GM19467 (cell line): ENCODE results near the gene SCMH1.
"Not testable (repeated sequence)": the region's sequence is repeated elsewhere in the genome, so short reads cannot be mapped to it uniquely, and the experiment has no call there.

ENCODE experiments used
- ATAC-seq: cut with Tn5 transposase; IDR thresholded peaks from one replicate; pipeline ENCODE4 v1.9.1; 2021; ENCODE audit warnings: mild to moderate bottlenecking, moderate library complexity; ENCODE audit not compliant: unreplicated experiment

SCMH1 gene

GRCh38 chr1:41215623-41216022 is 26.5 kb downstream of the SCMH1 start:
- no peak for ATAC-seq

DNA sequence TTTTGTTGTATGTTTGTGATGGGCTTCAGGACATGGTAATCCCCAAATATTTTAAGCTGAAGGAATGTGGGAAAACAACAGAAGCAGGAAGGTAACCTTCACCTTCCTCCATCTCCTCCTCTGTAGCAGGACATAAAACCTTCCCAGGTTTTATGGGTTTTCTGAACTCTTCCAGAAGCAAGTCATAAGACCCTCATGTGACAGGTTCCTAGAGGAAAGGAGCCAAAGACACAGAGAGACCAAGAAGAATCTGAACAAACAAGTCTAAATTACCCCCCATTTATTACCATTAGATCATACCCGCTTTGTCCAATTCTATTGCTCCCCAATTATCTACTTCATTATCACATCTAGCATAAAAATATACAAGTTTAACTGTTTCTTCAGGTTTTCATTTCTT is 28.8 kb downstream of the SCMH1 start:
- no peak for ATAC-seq

DNA sequence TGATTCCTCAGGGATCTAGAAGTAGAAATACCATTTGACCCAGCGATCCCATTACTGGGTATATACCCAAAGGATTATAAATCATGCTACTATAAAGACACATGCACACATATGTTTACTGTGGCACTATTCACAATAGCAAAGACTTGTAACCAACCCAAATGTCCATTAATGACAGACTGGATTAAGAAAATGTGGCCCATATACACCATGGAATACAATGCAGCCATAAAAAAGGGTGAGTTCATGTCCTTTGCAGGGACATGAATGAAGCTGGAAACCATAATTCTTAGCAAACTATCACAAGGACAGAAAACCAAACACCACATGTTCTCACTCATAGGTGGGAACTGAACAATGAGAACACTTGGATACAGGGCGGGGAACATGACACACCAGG is 30.5 kb downstream of the SCMH1 start:
- not testable (repeated sequence) for ATAC-seq

- ATAC-seq, result not testable (repeated sequence)
These were observed 35.1 kb downstream of the SCMH1 start for GRCh38 chr1:41207053-41207452.

GRCh38 chr1:41200728-41201127 is 41.4 kb downstream of the SCMH1 start:
- ATAC-seq, result no peak

DNA sequence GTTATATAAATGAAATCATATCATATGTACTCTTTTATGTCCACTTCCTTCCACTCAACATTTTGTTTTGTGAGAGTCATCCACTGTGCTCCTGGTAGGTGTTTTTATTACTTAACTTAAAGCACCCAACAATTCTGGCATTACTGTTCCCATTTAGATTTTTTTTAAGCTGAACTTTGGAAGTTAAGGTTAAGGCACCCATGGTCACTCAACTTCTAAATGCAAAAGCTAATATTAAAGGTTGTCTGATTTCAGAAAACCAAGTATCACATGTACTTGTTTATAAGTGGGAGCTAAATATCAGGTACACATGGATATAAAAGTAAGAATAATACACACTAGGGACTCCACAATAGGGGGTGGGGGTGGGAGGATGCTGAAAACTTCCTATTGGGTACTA is 42.7 kb downstream of the SCMH1 start:
- no peak for ATAC-seq

DNA sequence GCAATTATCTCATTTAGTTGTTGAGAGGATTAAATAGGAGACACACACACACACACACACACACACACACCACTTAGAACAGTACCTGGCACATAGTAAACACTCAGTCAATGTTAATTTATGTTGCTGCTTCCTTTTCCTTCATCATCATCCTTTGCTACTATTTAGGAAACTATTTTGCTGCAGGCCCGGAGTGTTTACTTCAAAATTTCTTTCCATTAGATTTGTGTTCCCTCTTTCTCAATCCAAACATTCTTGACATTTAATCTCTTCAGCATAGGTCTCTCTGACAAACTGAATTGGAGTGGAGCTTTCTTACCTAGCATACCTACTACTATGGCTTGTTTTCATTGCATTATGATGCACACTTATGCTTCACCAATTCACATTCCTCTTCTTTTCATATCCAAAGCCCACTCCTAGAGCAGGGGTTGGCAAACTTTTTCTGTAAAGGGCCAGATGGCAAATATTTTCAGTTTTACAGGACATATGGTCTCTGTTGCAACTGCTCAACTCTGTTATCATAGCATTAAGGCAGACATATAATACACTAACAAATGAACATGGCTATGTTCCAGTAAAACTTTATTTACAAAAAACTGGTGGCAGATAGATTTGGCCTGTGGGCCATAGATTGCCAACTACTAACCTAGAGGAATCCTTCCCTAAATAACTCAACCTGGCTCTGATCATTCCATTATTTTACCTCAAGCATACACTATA is 49.5 kb downstream of the SCMH1 start:
- ATAC-seq, result no peak

GRCh38 chr1:41184446-41184845 is 57.7 kb downstream of the SCMH1 start:
- ATAC-seq, result no peak

DNA sequence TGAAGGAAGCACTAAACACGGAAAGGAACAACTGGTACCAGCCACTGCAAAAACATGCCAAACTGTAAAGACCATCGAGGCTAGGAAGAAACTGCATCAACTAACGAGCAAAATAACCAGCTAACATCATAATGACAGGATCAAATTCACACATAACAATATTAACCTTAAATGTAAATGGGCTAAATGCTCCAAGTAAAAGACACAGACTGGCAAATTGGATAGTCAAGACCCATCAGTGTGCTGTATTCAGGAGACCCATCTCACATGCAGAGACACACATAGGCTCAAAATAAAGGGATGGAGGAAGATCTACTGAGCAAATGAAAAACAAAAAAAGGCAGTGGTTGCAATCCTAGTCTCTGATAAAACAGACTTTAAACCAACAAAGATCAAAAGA is 63.9 kb downstream of the SCMH1 start:
- ATAC-seq, result not testable (repeated sequence)

DNA sequence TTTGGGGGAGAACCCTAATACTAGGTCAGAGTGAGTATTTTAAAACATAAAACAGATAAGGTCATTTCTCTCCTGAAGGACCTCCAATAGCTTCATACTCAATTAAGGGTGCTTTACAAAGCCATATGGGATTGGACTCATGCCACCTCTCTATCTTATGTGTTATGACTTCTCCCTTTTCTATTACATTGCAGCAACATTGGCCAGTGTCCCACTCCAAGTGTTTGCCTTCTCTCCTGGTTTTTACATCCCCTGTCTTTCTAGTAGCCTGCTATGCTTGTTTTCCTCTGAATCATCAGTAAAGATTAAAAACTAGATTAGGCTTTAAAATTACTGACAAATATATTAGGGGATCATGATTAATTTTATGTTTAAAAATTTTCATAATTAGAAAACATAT is 66.6 kb downstream of the SCMH1 start:
- no peak for ATAC-seq

GRCh38 chr1:41174170-41174569 is 67.9 kb downstream of the SCMH1 start:
- no peak for ATAC-seq

GRCh38 chr1:41173651-41174050 is 68.5 kb downstream of the SCMH1 start:
- no peak for ATAC-seq

GRCh38 chr1:41171266-41171874 is 70.7 kb downstream of the SCMH1 start:
- ATAC-seq, result no peak

DNA sequence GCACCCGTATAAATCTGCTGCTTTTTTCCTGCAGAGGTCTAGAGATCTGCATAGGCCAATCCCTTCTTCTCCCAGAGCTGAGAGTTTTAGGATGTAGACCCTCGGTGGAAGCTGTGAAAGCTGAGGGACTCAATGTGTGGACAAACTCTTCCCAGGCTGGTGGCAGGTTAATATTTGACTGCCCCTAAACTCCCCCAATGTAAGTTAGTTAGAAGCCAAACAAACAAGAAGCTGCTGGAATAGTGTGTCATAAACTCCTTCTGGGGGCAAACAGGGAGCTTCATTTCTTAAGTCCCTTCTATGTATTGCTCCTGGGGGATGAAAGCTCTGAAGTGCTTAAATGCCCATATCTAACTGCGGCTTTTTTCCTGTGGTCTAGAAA is 72.3 kb downstream of the SCMH1 start:
- ATAC-seq, result no peak

GRCh38 chr1:41169066-41169798 is 72.9 kb downstream of the SCMH1 start:
- no peak for ATAC-seq

DNA sequence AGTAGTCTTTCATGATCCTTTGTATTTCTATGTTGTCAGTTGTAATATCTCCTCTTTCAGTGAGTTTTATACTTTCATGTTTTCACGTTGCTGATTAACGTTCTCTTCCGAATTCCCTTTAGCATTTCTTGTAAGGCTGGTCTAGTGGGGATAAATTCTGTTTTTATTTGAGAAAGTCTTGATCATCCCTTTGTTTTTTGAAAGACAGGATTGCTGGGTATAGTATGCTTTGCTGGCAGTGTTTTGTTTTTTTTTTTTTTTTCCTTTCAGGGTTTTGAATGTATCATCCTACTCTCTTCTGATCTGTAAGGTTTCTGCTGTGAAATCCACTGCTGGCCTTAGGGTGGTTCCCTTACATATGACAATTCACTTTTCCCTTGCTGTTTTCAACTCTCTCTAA is 74.4 kb downstream of the SCMH1 start:
- ATAC-seq, result no peak

GRCh38 chr1:41164727-41165126 is 77.4 kb downstream of the SCMH1 start:
- ATAC-seq, result no peak

DNA sequence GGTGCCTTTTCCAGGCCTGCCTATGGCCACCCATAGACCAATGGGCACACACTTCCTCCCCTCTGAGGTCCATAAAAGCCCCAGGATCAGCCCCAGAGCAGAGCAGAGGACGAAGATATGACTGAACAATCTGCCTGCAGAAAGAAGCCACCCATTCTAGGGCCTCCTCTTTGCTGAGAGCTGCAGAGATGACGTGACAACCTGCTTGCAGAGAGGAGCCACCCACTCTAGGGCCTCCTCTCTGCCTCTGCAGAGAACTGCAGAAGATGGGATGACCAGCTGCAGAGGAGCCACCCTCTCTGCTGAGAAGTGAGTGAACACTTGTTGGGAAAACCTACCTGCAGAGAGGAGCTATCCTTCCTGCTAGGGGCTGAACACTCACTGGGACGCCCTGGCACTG is 79.7 kb downstream of the SCMH1 start:
- no peak for ATAC-seq

GRCh38 chr1:41161846-41162245 is 80.3 kb downstream of the SCMH1 start:
- ATAC-seq, result no peak

DNA sequence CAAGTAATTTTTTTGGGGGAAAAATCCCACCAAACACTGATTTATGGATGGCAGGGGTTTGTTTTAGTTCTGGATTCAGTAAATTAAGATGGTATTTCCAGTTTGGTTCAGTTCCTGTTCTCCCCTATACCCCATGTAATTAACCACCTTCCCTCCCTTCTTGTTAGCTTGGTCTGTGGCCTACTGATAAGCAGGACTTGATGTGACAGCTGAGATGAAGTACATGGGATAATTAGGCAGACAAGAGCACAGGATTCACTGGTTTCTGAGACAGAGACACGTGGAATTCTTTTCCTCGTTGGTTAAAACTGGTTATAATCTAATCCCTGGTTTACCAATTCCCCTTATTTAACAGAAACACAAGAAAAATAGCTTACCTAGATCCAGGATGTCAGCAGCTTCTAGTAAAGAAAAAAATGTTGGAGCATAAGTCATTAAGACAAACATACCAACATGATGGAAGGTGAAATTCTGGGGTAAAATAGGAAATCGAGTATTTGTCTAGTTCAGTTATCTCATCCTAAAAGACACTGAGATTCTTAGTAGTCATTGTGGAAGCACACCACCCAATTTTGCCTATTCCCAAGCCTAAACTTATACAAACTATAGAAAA is 81.5 kb downstream of the SCMH1 start:
- no peak for ATAC-seq

DNA sequence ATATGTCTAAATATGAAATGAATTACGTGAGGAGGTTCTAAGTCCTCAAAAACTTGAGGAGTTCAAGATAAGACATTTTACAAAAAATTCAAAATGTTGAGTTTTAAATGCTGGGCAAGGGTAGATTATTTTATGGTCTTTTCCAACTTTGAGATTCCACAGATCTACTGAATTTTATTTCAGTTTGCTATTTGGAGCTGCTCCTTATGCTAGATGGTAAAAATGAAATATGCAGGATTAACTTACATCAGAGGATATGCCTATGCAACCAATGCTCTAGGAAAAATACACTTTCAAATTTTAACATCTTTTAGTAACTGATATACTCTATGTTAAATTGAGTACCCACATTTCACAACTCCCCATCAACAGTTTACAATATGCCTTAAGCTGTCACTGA is 83.1 kb downstream of the SCMH1 start:
- no peak for ATAC-seq
